SK-MEL-5 (cell line): ENCODE data around the gene RND2. TPM values are rescaled to one million over a fixed set of nuclear protein-coding genes. Genes with fewer than 3 reads are reported as not detected.
A peak's percentile ranks its signal among the peaks of the same experiment; 100 is the strongest.
"Not testable (repeated sequence)": the region's sequence is repeated elsewhere in the genome, so short reads cannot be mapped to it uniquely, and the experiment has no call there.

ENCODE experiments used
- DNase-seq: peaks from one replicate; pipeline ENCODE4 v3.0.0-alpha.2; 2016; ENCODE audit warnings: low read depth, low spot score
- in situ Hi-C: cut with HindIII; loops from 2 replicates; pipeline ENCODE4 v1.10.0; 2016; ENCODE audit warnings: low sequenced_read_pairs, high pct_unique_total_duplicates, low pct_unique_long_range_greater_than_20kb
- total RNA-seq: library from RNA; depleted of rRNA; stranded (reverse); fragments of >200 nt; shearing (Covaris generic); gene quantifications from 2 replicates; pipeline ENCODE4 v1.2.3, GENCODE V29; 2014; rRNA removed

The RND2 gene
- total RNA-seq, 1 experiment from 2014 or later: not detected

- in situ Hi-C loops: no loop called here
- no peak for DNase-seq
These were observed 19.0 kb downstream of the RND2 start for GRCh38 chr17:43044024-43044423.

- no peak for DNase-seq
- in situ Hi-C loops: no loop called here
These were observed 26.9 kb downstream of the RND2 start for GRCh38 chr17:43051969-43052368.

- in situ Hi-C loops, DNase-seq: not testable (repeated sequence)
These were observed 28.0 kb downstream of the RND2 start for GRCh38 chr17:43053008-43053407.

- no peak for DNase-seq
- in situ Hi-C loops: no loop called here
These were observed 31.0 kb downstream of the RND2 start for GRCh38 chr17:43056051-43056450.

GRCh38 chr17:43062984-43063638, 38.1 kb downstream of the RND2 start:
- in situ Hi-C loops: no loop called here
- no peak for DNase-seq

- in situ Hi-C loops: no loop called here
- peak; percentile 41 for DNase-seq
These were observed 43.7 kb downstream of the RND2 start for GRCh38 chr17:43068570-43069367.

- in situ Hi-C loops: no loop called here
These were observed 44.4 kb downstream of the RND2 start for GRCh38 chr17:43069368-43069898.

GRCh38 chr17:43070257-43070656, 45.2 kb downstream of the RND2 start:
- in situ Hi-C loops: no loop called here
- no peak for DNase-seq

More at GRCh38 chr17:43069368-43069898, 44.4 kb downstream of the RND2 start:
- no peak for DNase-seq

GRCh38 chr17:43070872-43071271, 45.8 kb downstream of the RND2 start:
- in situ Hi-C loops: no loop called here
- DNase-seq: no peak

GRCh38 chr17:43074869-43075268, 49.8 kb downstream of the RND2 start:
- in situ Hi-C loops: no loop called here

GRCh38 chr17:43079641-43080302, 54.7 kb downstream of the RND2 start:
- in situ Hi-C loops: no loop called here
- DNase-seq: no peak

More at GRCh38 chr17:43074869-43075268, 49.8 kb downstream of the RND2 start:
- DNase-seq: no peak

Other genes with a start within 250 kb of the RND2 start
- 0.21 and 0.53 TPM in 2 replicates for gene WNK4, start 244.6 kb upstream of the RND2 start, total RNA-seq
- 123 and 145 TPM in 2 replicates for gene COA3, start 226.5 kb upstream of the RND2 start, total RNA-seq
- gene CNTD1, start 226.4 kb upstream of the RND2 start, total RNA-seq: 0.05 and 0.37 TPM in 2 replicates
- gene BECN1, start 200.9 kb upstream of the RND2 start, total RNA-seq: 149 and 159 TPM in 2 replicates
- 139 and 154 TPM in 2 replicates for gene PSME3, start 191.8 kb upstream of the RND2 start, total RNA-seq
- gene AOC2, start 180.7 kb upstream of the RND2 start, total RNA-seq: 0.26 and 0.69 TPM in 2 replicates
- 0.26 TPM in 1 of 2 replicates, not detected in the other for gene AOC3, start 174.0 kb upstream of the RND2 start, total RNA-seq
- not detected in 2 replicates for gene G6PC1, start 124.4 kb upstream of the RND2 start, total RNA-seq
- gene AARSD1, start 60.8 kb upstream of the RND2 start, total RNA-seq: 24.3 and 26.7 TPM in 2 replicates
- 0.42 TPM in 1 of 2 replicates, not detected in the other for gene PTGES3L, start 45.2 kb upstream of the RND2 start, total RNA-seq
- 6.2 and 7.2 TPM in 2 replicates for gene RUNDC1, start 44.7 kb upstream of the RND2 start, total RNA-seq
- gene RPL27, start 26.8 kb upstream of the RND2 start, total RNA-seq: 2,384 and 3,000 TPM in 2 replicates
- gene IFI35, start 18.4 kb upstream of the RND2 start, total RNA-seq: 55.8 and 63.1 TPM in 2 replicates
- 315 and 329 TPM in 2 replicates for gene VAT1, start 2.8 kb upstream of the RND2 start, total RNA-seq
- gene BRCA1, start 100.1 kb downstream of the RND2 start, total RNA-seq: 45.9 and 51.5 TPM in 2 replicates
- 88.6 and 95.0 TPM in 2 replicates for gene NBR1, start 146.0 kb downstream of the RND2 start, total RNA-seq
- 1.2 and 1.3 TPM in 2 replicates for gene TMEM106A, start 186.6 kb downstream of the RND2 start, total RNA-seq
- not detected in 2 replicates for gene CCDC200, start 203.4 kb downstream of the RND2 start, total RNA-seq
- gene RNU2-1, start 208.7 kb downstream of the RND2 start, total RNA-seq: not detected in 2 replicates